GM12872 (cell line): ENCODE results near the gene ZBTB16.

Source experiments
- TF ChIP-seq, protein P1 (sequence below): IDR thresholded peaks from 3 replicates; pipeline ENCODE4 v1.5.1; 2011; ENCODE audit warnings: low read depth, mild to moderate bottlenecking, low read length, moderate library complexity; ENCODE audit not compliant: insufficient read depth

Gene ZBTB16

DNA sequence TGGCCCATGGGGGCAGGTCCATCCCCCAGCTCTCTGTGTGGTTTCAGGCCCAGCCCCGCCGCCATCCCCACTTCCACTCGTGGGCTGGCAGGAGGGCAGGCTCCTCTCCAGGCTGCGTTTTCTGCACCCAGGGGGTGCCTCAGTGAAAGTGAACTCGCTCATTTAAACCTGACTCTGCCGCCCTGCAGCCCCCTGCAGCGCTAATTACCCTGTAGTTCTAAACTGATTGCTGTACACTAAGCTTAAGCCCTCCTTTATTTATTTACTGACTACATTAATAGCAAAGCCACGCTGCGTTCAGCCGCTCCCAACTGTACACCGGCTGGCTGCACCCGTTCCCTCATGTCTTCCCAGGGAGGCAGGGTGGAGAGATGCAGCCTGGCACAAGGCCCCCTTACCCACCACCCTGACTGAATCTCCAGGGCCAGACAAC lies 200.1 kb downstream of the ZBTB16 start:
- TF ChIP-seq, protein P1, sequence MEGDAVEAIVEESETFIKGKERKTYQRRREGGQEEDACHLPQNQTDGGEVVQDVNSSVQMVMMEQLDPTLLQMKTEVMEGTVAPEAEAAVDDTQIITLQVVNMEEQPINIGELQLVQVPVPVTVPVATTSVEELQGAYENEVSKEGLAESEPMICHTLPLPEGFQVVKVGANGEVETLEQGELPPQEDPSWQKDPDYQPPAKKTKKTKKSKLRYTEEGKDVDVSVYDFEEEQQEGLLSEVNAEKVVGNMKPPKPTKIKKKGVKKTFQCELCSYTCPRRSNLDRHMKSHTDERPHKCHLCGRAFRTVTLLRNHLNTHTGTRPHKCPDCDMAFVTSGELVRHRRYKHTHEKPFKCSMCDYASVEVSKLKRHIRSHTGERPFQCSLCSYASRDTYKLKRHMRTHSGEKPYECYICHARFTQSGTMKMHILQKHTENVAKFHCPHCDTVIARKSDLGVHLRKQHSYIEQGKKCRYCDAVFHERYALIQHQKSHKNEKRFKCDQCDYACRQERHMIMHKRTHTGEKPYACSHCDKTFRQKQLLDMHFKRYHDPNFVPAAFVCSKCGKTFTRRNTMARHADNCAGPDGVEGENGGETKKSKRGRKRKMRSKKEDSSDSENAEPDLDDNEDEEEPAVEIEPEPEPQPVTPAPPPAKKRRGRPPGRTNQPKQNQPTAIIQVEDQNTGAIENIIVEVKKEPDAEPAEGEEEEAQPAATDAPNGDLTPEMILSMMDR = no peak

DNA sequence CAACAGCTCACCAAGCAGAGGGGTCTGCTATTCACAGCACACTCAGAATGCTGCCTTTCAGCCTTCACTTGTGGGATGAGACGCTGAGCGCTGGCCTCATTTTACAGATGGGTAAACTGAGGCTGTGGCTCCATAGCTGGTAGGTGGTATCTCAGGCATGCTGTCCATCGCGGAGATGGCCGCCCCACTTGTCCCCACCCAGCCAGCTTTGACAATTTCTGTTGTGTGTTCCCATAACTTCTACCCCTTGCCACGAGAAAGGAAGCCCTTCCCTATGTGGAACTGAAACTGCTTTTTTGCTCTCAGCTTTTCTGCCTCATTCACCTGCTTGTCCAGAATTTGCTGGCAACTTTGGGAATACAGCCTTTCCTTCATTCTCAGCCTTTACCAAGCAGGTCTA lies 200.6 kb downstream of the ZBTB16 start:
- TF ChIP-seq, protein P1 = no peak

DNA sequence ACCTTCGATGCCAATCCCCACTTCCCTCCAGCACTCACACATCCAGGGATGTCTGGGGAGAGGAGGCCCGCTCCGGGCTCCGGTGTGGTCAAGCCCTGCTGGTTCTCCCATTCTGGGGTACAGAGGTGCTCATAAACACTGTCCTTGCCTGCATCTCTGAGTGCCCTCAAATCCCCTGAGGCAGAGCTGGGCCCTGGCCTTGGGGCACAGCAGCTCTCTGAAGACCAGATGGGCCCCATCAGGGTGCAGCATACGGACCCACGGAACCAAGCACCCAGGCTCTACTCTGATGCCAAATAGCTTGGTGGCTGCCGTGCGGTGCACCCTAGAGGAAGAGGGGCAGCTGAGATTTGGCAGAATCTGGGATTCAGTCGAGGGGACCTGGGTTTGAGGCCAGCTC lies 201.0 kb downstream of the ZBTB16 start:
- TF ChIP-seq, protein P1 = no peak

DNA sequence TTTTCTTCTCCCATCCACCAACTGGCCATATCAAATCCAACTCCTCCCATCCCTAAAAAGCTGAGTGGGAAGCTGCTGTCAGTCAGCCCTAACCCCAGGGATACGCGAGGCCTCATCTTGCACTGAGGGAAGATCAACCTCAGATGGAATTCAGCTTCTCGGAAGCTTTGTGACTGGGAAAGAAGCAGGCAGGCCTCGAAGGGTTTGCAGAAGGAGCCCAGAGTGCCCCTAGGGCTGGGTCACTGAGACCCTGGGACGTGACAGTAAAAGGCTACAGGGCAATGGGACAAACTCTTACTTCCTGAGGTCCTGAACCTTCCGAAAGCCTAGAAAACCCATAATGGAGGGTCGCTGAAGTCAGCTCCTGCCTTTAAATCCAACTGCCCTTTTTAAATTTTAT lies 202.3 kb downstream of the ZBTB16 start:
- TF ChIP-seq, protein P1 = no peak

DNA sequence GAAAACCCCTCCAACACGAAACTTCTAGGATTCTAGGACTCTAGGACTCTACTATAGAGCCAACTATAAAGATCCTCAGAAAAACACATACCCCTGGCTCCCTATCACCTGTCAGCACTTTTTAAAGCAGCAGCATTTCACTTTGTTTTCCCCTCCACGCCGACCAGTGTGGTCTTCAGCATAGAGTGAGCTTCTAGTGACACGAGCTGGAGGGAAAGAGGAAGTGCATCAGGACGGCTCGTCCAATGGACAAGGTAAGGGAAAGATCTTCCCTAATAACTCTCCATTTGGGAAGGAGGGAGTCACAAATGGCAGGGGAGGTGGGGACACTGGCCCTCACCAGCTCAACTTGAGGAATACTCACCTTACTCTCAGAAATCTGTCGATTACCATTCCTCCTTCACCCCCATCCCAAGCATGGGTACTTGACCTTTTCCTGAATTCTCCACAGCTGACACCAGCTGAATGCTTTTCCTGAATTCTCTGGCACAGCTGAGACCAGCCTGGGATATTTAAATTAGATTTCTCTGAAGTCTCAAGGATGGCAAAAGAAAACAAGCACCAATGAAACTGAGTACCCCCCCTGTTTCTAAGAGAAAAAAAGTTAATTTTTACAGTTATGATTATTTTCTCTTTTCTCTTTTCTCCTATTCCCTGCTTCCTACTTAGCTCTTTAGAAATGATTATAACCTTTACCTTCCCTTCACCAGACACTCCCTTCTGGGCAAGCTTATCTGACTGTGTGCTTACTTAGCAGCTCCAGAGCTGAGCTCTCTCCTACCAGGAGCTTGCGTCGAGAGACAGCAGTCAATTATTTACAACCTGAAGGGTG lies 203.4 kb downstream of the ZBTB16 start:
- TF ChIP-seq, protein P1 = peak; percentile 33; the same call in 2 of the 3 replicates

DNA sequence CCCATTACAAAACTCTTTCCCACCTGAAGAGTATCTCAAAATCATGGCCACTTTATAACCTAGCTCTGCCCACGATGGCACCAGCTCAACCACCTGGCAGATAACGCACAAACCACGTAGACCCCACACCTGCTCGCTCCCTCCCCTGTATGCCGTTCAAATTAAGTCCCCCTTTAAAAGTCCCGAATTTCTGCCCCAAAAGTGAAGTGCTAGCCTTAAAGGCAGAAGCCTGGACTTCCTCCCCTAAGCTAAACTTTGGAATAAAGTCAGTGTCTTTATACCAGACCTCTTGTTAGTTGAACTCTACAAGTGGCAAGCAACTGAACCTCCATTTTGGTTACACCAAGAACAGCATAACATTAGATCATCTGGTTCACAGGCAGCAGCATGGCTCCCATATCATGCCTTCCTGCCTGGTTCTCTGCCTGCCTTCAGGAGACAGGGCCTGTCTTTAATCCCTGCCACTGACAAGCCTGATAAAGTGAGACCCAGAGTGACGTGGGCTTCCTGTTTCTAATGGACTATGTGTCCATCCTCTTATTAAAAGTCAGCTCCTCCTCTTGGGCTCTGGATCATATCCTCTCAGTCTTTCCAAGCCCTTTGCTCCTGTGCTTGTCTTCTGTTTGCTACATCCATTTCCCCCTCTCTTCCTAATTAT lies 204.1 kb downstream of the ZBTB16 start:
- TF ChIP-seq, protein P1 = no peak

DNA sequence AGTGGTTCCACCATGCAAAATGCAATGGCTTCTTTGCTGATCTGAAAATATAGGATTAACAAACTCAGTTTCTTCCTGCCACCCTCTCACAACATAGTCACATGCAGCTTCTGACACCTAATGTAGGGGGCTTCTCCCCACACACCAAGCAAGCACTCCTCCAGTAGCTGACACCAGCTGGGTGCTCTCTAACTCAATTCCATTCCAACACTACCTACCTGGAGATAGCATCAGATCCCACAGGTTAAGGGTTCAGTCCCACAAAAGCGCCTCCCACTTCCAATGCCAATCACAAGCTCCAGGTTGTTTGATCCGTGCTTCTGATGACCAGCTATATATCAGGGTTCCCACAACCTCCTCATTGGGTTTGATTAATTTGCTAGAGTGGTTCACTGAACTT lies 204.9 kb downstream of the ZBTB16 start:
- TF ChIP-seq, protein P1 = no peak
